ENCODE measurements around the gene CD55. TPM values are rescaled to one million over a fixed set of nuclear protein-coding genes. Genes with fewer than 3 reads are reported as not detected.

Gene CD55
- total RNA-seq: 10 to 100 TPM; 56.8 to 92.7 TPM

- peaks cover 28% of the 10 kb centered on the region for H3K36me3 Mint-ChIP-seq (ENCODE audit: low read depth)
These were observed at the start of gene CD55 for GRCh38 chr1:207321079-207321789. Gene CD55 (plus strand): TSS chr1:207321678. CDS start chr1:207321766, 88 bp downstream.

GRCh38 chr1:207274882-207275281, 46.6 kb upstream of the CD55 start:
- Mint-ChIP-seq H3K27me3 (no peaks in the 10 kb centered on the region), H3K36me3 (ENCODE audit: low read depth) (no peaks in the 10 kb centered on the region), H3K9me3 (ENCODE audit: low read depth) (peaks cover 6% of the 10 kb centered on the region), H3K4me1 (peaks cover 9% of the 10 kb centered on the region), H3K4me3 (no peak overlapping the region), H3K27ac (no peak overlapping the region)
- ChIA-PET CTCF (no interaction called here), POLR2A (no interaction called here)
- DNase-seq (no peak), ATAC-seq (no peak)
- intact Hi-C loops (cut with DNase I, micrococcal nuclease): loop anchor here in 1 of 2 experiments (10.0 kb wide), 1 partner anchor 60 kb away; no protein-coding TSS in a partner anchor

More at GRCh38 chr1:207321079-207321789, at the start of gene CD55:
- H3K27me3 Mint-ChIP-seq: no peaks in the 10 kb centered on the region
- no peaks in the 10 kb centered on the region for H3K9me3 Mint-ChIP-seq (ENCODE audit: low read depth)
- H3K4me3 Mint-ChIP-seq: peak within 1 kb of the TSS; percentile 95
- H3K4me1 Mint-ChIP-seq: peaks cover 31% of the 10 kb centered on the region
- peak; percentile 93 for ATAC-seq
- POLR2A ChIA-PET: interaction anchor here (0.6 to 3.2 kb wide), 15 partner anchors 9 to 740 kb away, joined by 3 to 49 read pairs (median 4); partner anchors contain the start of genes CR2 and PFKFB2
- peak; percentile 99 for DNase-seq
- peak within 1 kb of the TSS; percentile 100 for H3K27ac Mint-ChIP-seq
- CTCF ChIA-PET: interaction anchor here (0.6 to 1.7 kb wide), 12 partner anchors 12 to 179 kb away, joined by 3 to 16 read pairs (median 4); partner anchors contain the start of gene CR1
- intact Hi-C loops (cut with DNase I, micrococcal nuclease): loop anchor here (1.0 to 10.0 kb wide), 15 partner anchors 15 to 506 kb away; partner anchors contain the start of genes CD46 (in 1 of the 2), FCMR (in 1 of the 2) and YOD1 (in 1 of the 2)

GRCh38 chr1:207276465-207276864, 45.0 kb upstream of the CD55 start:
- ATAC-seq (no peak), DNase-seq (no peak)
- intact Hi-C loops (cut with DNase I, micrococcal nuclease): loop anchor here in 1 of 2 experiments (10.0 kb wide), 1 partner anchor 62 kb away; no protein-coding TSS in a partner anchor
- Mint-ChIP-seq H3K36me3 (ENCODE audit: low read depth) (no peaks in the 10 kb centered on the region), H3K27me3 (no peaks in the 10 kb centered on the region), H3K9me3 (ENCODE audit: low read depth) (peaks cover 6% of the 10 kb centered on the region), H3K4me3 (no peak overlapping the region), H3K4me1 (peaks cover 14% of the 10 kb centered on the region), H3K27ac (no peak overlapping the region)
- ChIA-PET POLR2A (no interaction called here), CTCF (no interaction called here)

- H3K4me3 Mint-ChIP-seq: no peak overlapping the region
- H3K27me3 Mint-ChIP-seq: no peaks in the 10 kb centered on the region
- ATAC-seq: no peak
- intact Hi-C loops (cut with DNase I, micrococcal nuclease): loop anchor here in 1 of 2 experiments (10.0 kb wide), 1 partner anchor 62 kb away; no protein-coding TSS in a partner anchor
- DNase-seq: no peak
- H3K27ac Mint-ChIP-seq: no peak overlapping the region
- H3K4me1 Mint-ChIP-seq: peaks cover 21% of the 10 kb centered on the region
- POLR2A ChIA-PET: no interaction called here
- H3K36me3 Mint-ChIP-seq (ENCODE audit: low read depth): no peaks in the 10 kb centered on the region
- H3K9me3 Mint-ChIP-seq (ENCODE audit: low read depth): peaks cover 6% of the 10 kb centered on the region
- CTCF ChIA-PET: interaction anchor here (0.7 kb wide), 1 partner anchor 42 kb away, joined by 3 read pairs; no protein-coding TSS in a partner anchor
These were observed 44.2 kb upstream of the CD55 start for GRCh38 chr1:207277241-207277640.

GRCh38 chr1:207279652-207280051, 41.8 kb upstream of the CD55 start:
- intact Hi-C loops (cut with DNase I, micrococcal nuclease): loop anchor here in 1 of 2 experiments (10.0 kb wide), 1 partner anchor 65 kb away; no protein-coding TSS in a partner anchor
- no peaks in the 10 kb centered on the region for H3K27me3 Mint-ChIP-seq
- CTCF ChIA-PET: interaction anchor here (0.9 kb wide), 1 partner anchor 9 kb away, joined by 4 read pairs; no protein-coding TSS in a partner anchor
- H3K4me3 Mint-ChIP-seq: no peak overlapping the region
- ATAC-seq (no peak), DNase-seq (no peak)
- peaks cover 42% of the 10 kb centered on the region for H3K4me1 Mint-ChIP-seq
- H3K36me3 Mint-ChIP-seq (ENCODE audit: low read depth): no peaks in the 10 kb centered on the region
- H3K9me3 Mint-ChIP-seq (ENCODE audit: low read depth): peaks cover 3% of the 10 kb centered on the region
- POLR2A ChIA-PET: no interaction called here
- no peak overlapping the region for H3K27ac Mint-ChIP-seq

- intact Hi-C loops (cut with DNase I, micrococcal nuclease): no loop called here
- Mint-ChIP-seq H3K4me3 (no peak overlapping the region), H3K27me3 (no peaks in the 10 kb centered on the region), H3K9me3 (ENCODE audit: low read depth) (no peaks in the 10 kb centered on the region), H3K36me3 (ENCODE audit: low read depth) (no peaks in the 10 kb centered on the region), H3K4me1 (peaks cover 44% of the 10 kb centered on the region), H3K27ac (no peak overlapping the region)
- ChIA-PET POLR2A (no interaction called here), CTCF (no interaction called here)
- no peak for DNase-seq
- ATAC-seq: no peak
These were observed 40.8 kb upstream of the CD55 start for GRCh38 chr1:207280706-207281105.

- H3K36me3 Mint-ChIP-seq (ENCODE audit: low read depth): no peaks in the 10 kb centered on the region
- peaks cover 40% of the 10 kb centered on the region for H3K4me1 Mint-ChIP-seq
- CTCF ChIA-PET: no interaction called here
- H3K4me3 Mint-ChIP-seq: no peak overlapping the region
- POLR2A ChIA-PET: no interaction called here
- H3K27me3 Mint-ChIP-seq: no peaks in the 10 kb centered on the region
- H3K9me3 Mint-ChIP-seq (ENCODE audit: low read depth): no peaks in the 10 kb centered on the region
- intact Hi-C loops (cut with DNase I, micrococcal nuclease): no loop called here
- peak overlapping the region; percentile 11 for H3K27ac Mint-ChIP-seq
- no peak for DNase-seq
- no peak for ATAC-seq
These were observed 39.4 kb upstream of the CD55 start for GRCh38 chr1:207282058-207282457.

- Mint-ChIP-seq H3K4me3 (no peak overlapping the region), H3K27ac (no peak overlapping the region), H3K9me3 (ENCODE audit: low read depth) (no peaks in the 10 kb centered on the region), H3K36me3 (ENCODE audit: low read depth) (no peaks in the 10 kb centered on the region), H3K4me1 (peaks cover 34% of the 10 kb centered on the region), H3K27me3 (no peaks in the 10 kb centered on the region)
- intact Hi-C loops (cut with DNase I, micrococcal nuclease): no loop called here
- no peak for ATAC-seq
- DNase-seq: no peak
- CTCF ChIA-PET: no interaction called here
- POLR2A ChIA-PET: no interaction called here
These were observed 38.7 kb upstream of the CD55 start for GRCh38 chr1:207282496-207283380.

GRCh38 chr1:207283421-207283820, 38.1 kb upstream of the CD55 start:
- H3K27ac Mint-ChIP-seq: no peak overlapping the region
- no peaks in the 10 kb centered on the region for H3K9me3 Mint-ChIP-seq (ENCODE audit: low read depth)
- peaks cover 34% of the 10 kb centered on the region for H3K4me1 Mint-ChIP-seq
- POLR2A ChIA-PET: no interaction called here
- no peaks in the 10 kb centered on the region for H3K36me3 Mint-ChIP-seq (ENCODE audit: low read depth)
- DNase-seq (no peak), ATAC-seq (no peak)
- H3K27me3 Mint-ChIP-seq: no peaks in the 10 kb centered on the region
- intact Hi-C loops (cut with DNase I, micrococcal nuclease): no loop called here
- H3K4me3 Mint-ChIP-seq: no peak overlapping the region
- CTCF ChIA-PET: no interaction called here

- DNase-seq (no peak), ATAC-seq (peak; percentile 55)
- H3K36me3 Mint-ChIP-seq (ENCODE audit: low read depth): no peaks in the 10 kb centered on the region
- peak overlapping the region; percentile 45 for H3K27ac Mint-ChIP-seq
- ChIA-PET POLR2A (no interaction called here), CTCF (no interaction called here)
- H3K27me3 Mint-ChIP-seq: no peaks in the 10 kb centered on the region
- H3K4me1 Mint-ChIP-seq: peaks cover 34% of the 10 kb centered on the region
- intact Hi-C loops (cut with DNase I, micrococcal nuclease): no loop called here
- no peak overlapping the region for H3K4me3 Mint-ChIP-seq
- H3K9me3 Mint-ChIP-seq (ENCODE audit: low read depth): no peaks in the 10 kb centered on the region
These were observed 37.1 kb upstream of the CD55 start for GRCh38 chr1:207284209-207284897.
